H7 (cell line): Measurements from ENCODE around the gene GDF9. TPM values are rescaled to one million over a fixed set of nuclear protein-coding genes. Genes with fewer than 3 reads are reported as not detected.

Experiments used
- DNase-seq: peaks from one replicate; pipeline ENCODE4 v3.0.0; 2012
- H3K27me3 ChIP-seq: 2 replicates; pipeline ENCODE4 v1.6.0; 2011; ENCODE audit warnings: mild to moderate bottlenecking, low read length; ENCODE audit not compliant: control insufficient read depth, insufficient read depth
- H3K36me3 ChIP-seq: replicated peaks from 2 replicates; pipeline ENCODE4 v1.5.1; 2011; ENCODE audit warnings: low read length; ENCODE audit not compliant: control insufficient read depth, insufficient read depth
- H3K4me3 ChIP-seq: 2 replicates; pipeline ENCODE4 v1.5.1; 2011; ENCODE audit warnings: low read depth, mild to moderate bottlenecking, control low read depth, low read length, moderate library complexity; ENCODE audit not compliant: insufficient read depth
- total RNA-seq: library from RNA; depleted of rRNA; stranded (reverse); fragments of >200 nt; shearing (Covaris generic); gene quantifications from 2 replicates; pipeline ENCODE4 v1.2.3, GENCODE V29; 2014

The GDF9 gene
- total RNA-seq, 1 experiment from 2014 or later: 0.24 TPM

- no peaks in the 10 kb centered on the region for H3K27me3 ChIP-seq
- peaks cover 30% of the 10 kb centered on the region for H3K36me3 ChIP-seq
- DNase-seq: no peak
- H3K4me3 ChIP-seq: no peak overlapping the region
Measured at GRCh38 chr5:132883261-132883834, 17.1 kb upstream of the GDF9 start.

GRCh38 chr5:132877938-132878337 is 11.7 kb upstream of the GDF9 start:
- DNase-seq: no peak
- Histone ChIP-seq H3K4me3 (no peak overlapping the region), H3K36me3 (peaks cover 13% of the 10 kb centered on the region), H3K27me3 (no peaks in the 10 kb centered on the region)

GRCh38 chr5:132877466-132877865 is 11.2 kb upstream of the GDF9 start:
- H3K36me3 ChIP-seq: peaks cover 13% of the 10 kb centered on the region

GRCh38 chr5:132876020-132876759 is 9.9 kb upstream of the GDF9 start:
- no peak for DNase-seq
- Histone ChIP-seq H3K4me3 (no peak overlapping the region), H3K36me3 (peaks cover 9% of the 10 kb centered on the region), H3K27me3 (no peaks in the 10 kb centered on the region)

More at GRCh38 chr5:132877466-132877865, 11.2 kb upstream of the GDF9 start:
- H3K27me3 ChIP-seq: no peaks in the 10 kb centered on the region
- DNase-seq: no peak
- no peak overlapping the region for H3K4me3 ChIP-seq

- DNase-seq: no peak
- Histone ChIP-seq H3K27me3 (no peaks in the 10 kb centered on the region), H3K4me3 (no peak overlapping the region), H3K36me3 (peaks cover 3% of the 10 kb centered on the region)
Measured at GRCh38 chr5:132873930-132874271, 7.6 kb upstream of the GDF9 start.

GRCh38 chr5:132873119-132873929 is 7.1 kb upstream of the GDF9 start, which contains the start of gene LEAP2:
LEAP2 (plus strand) TSS chr5:132873668; CDS start chr5:132873695, 27 bp downstream.
- H3K4me3 ChIP-seq: no peak within 1 kb of the TSS
- H3K27me3 ChIP-seq: no peaks in the 10 kb centered on the region
- DNase-seq: no peak
- peaks cover 5% of the 10 kb centered on the region for H3K36me3 ChIP-seq

GRCh38 chr5:132872788-132873118 is 6.5 kb upstream of the GDF9 start:
- Histone ChIP-seq H3K4me3 (no peak overlapping the region), H3K36me3 (peaks cover 6% of the 10 kb centered on the region), H3K27me3 (no peaks in the 10 kb centered on the region)
- DNase-seq: no peak

GRCh38 chr5:132871459-132872284 is 5.4 kb upstream of the GDF9 start:
- H3K4me3 ChIP-seq: no peak overlapping the region
- no peak for DNase-seq
- no peaks in the 10 kb centered on the region for H3K27me3 ChIP-seq
- H3K36me3 ChIP-seq: peaks cover 9% of the 10 kb centered on the region

GRCh38 chr5:132870801-132871200 is 4.5 kb upstream of the GDF9 start:
- H3K36me3 ChIP-seq: peaks cover 8% of the 10 kb centered on the region
- H3K4me3 ChIP-seq: no peak overlapping the region
- no peaks in the 10 kb centered on the region for H3K27me3 ChIP-seq
- DNase-seq: no peak

GRCh38 chr5:132868754-132869153 is 2.5 kb upstream of the GDF9 start:
- Histone ChIP-seq H3K4me3 (no peak overlapping the region), H3K36me3 (peaks cover 8% of the 10 kb centered on the region), H3K27me3 (no peaks in the 10 kb centered on the region)
- DNase-seq: no peak

- Histone ChIP-seq H3K36me3 (peaks cover 8% of the 10 kb centered on the region), H3K27me3 (no peaks in the 10 kb centered on the region), H3K4me3 (peak overlapping the region; percentile 95)
- no peak for DNase-seq
Measured at GRCh38 chr5:132867046-132867451, 780 bp upstream of the GDF9 start.

- H3K36me3 ChIP-seq: peaks cover 8% of the 10 kb centered on the region
Measured at GRCh38 chr5:132865668-132866341, 464 bp downstream of the GDF9 start.

GRCh38 chr5:132860742-132861141 is 5.5 kb downstream of the GDF9 start:
- DNase-seq: no peak
- Histone ChIP-seq H3K27me3 (no peaks in the 10 kb centered on the region; the same call in 1 of the 2 replicates), H3K4me3 (no peak overlapping the region), H3K36me3 (no peaks in the 10 kb centered on the region)

More at GRCh38 chr5:132865668-132866341, 464 bp downstream of the GDF9 start:
- Histone ChIP-seq H3K4me3 (peak overlapping the region; percentile 95), H3K27me3 (no peaks in the 10 kb centered on the region; the same call in 1 of the 2 replicates)
- no peak for DNase-seq
